HG02884 (cell line): ENCODE data around the gene IL17RD.

ENCODE experiments used
- ATAC-seq: cut with Tn5 transposase; IDR thresholded peaks from one replicate; pipeline ENCODE4 v1.9.1; 2021; ENCODE audit warnings: mild to moderate bottlenecking, moderate library complexity; ENCODE audit not compliant: unreplicated experiment

The IL17RD gene

DNA sequence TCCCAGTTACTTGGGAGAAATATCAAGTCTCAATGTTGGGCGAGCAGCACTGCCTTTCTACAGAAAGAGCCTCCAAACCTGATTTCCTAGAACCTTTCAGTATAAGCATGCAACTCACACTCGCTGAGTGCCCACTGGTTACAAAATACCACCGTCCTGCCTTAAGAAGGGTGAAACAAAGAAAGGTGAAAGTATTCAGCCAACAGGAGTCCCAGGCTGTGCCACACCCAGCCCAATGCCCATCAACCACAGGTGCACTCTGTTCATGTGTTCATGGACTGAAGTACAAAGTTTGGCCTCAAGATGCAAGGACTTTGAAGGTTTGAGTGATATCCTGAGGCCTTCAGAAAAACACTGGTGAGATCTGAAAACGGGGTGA lies 34.0 kb downstream of the IL17RD start:
- ATAC-seq, result no peak

GRCh38 chr3:57130571-57131209 lies 34.5 kb downstream of the IL17RD start:
- ATAC-seq, result no peak

- no peak for ATAC-seq
These were observed 36.1 kb downstream of the IL17RD start for GRCh38 chr3:57128826-57129667.

GRCh38 chr3:57127891-57128518 lies 37.1 kb downstream of the IL17RD start:
- ATAC-seq, result no peak

DNA sequence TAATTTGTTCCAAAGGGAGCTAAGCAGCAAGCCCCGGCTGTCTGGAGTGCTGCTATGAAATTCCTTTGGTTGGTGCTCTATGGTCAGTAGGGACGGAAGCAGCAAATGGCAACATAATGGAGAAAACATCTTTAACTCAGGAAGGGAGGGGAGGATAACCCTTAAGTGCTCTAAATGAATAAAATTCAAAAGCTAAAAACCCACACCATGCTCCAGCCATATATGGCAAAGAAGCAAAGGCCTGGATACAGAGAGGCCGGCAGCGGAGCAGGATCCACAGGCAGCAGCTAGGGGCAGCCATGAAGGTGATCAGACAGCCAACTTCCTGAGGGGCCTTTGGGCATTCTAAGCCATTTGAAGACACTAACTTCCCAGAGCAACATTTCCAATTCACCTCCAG lies 38.9 kb downstream of the IL17RD start:
- ATAC-seq, result no peak

DNA sequence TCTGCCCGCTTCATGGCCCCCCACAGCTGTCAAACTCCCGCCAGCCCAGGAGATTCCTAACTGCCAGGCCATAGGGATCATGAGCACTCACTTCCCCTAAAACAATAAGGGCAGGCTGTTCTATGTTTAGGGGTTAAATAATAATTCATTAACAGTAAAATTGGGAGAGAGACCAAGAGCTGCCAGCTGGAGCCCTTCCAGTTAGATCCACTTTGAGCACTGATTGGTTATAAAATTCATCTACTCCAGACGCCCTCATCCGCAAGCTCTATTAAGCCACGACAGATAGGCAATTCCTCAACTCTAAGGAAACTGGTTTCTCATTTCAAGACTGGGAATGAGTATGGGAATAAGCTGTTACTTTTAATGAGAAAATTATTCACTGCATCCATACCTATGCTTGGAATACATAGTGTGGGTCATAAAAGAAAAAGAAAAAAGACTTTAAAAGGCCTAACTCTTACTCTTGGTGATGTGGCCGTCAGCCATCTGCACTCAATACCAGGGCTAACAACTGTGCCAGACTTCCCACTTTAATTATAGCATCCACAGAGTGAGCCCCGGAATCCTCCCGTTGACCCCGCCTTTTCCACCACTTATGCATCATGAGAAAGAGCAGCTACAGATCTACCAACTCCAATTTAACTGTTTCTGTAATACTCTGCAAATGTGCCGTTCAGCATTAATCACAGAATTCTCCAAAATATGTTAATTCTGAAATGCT lies 44.5 kb downstream of the IL17RD start:
- ATAC-seq, result no peak

GRCh38 chr3:57120040-57120439 lies 45.1 kb downstream of the IL17RD start:
- no peak for ATAC-seq

DNA sequence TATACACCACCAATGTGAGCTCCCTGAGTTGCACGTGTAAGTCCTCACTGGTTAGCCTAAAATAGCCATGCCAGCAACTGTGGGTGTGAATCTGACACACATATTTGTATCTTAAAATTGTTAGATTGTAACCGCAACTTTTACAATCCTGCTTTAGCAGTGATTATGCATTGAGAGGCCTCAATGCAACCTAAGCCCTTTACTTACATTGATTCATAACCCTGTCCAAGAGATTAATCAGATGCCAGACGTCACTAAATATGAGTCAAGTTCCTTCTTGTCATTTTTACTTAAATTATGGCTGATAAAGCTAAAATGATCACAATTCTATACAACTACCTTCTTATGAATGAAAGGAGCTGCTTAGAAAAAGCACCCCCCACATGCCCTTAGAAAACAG lies 46.9 kb downstream of the IL17RD start:
- no peak for ATAC-seq

GRCh38 chr3:57116501-57116900 lies 48.7 kb downstream of the IL17RD start:
- no peak for ATAC-seq

- ATAC-seq, result no peak
These were observed 52.9 kb downstream of the IL17RD start for GRCh38 chr3:57112206-57112605.

GRCh38 chr3:57110798-57111197 lies 54.4 kb downstream of the IL17RD start:
- no peak for ATAC-seq

DNA sequence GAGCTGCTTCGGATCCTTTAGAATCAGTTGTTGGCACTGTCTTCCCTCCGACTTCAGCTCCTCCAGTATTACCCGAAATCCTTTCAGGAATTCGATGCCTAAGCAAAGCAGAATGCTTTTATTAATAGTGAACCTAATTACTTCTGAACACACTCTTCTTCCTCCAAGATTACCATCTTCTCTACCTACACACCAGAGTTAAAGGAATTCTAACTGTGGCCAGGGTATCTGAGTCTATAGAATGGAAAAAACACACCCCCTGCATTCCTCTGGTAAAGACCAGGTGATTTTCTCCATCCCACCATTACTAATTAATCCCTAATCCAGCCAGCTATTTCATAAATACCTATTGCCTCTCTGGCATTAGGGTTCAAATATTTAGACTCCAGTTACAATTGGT lies 54.9 kb downstream of the IL17RD start:
- no peak for ATAC-seq

- no peak for ATAC-seq
These were observed 55.5 kb downstream of the IL17RD start for GRCh38 chr3:57109437-57110199.

DNA sequence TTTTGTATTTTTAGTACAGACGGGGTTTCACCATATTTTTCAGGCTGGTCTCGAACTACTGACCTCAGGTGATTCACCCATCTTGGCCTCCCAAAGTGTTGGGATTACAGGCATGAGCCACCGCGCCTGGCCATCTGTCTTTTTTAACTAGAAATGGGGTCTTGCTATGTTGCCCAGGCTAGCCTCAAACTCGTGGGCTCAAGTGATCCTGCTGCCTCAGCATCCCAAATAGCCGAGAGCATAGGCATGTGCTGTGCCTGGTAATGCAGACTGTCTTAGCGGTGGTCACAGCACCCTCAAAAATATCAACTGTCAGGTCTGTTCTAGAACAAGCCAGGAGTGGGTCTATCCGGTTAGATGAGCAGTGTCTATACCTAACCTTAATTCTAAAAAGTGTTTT lies 56.5 kb downstream of the IL17RD start:
- ATAC-seq, result no peak

DNA sequence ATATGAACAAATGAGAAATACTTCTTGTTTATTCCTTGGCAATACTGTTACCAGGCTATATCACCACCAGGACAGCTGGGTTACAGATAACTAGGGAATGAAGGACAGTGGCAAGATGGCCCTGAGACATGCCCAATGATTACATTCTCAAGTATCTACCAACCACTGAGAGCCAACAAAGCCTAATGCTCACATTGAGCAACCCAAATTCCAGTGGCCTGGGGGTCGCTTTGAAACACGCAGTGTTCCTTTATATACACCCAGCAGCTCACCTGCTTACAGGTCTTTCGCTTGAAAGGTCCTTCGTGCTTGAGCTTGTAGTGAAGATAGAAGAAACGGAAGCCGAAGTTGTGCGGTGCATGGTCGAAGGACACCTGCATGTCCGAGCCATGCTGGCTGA lies 59.6 kb downstream of the IL17RD start:
- no peak for ATAC-seq

GRCh38 chr3:57100046-57100695 lies 65.0 kb downstream of the IL17RD start:
- peak; percentile 45 for ATAC-seq

- ATAC-seq, result no peak
These were observed 66.5 kb downstream of the IL17RD start for GRCh38 chr3:57098418-57099310.

GRCh38 chr3:57097536-57097935 lies 67.6 kb downstream of the IL17RD start:
- ATAC-seq, result no peak

DNA sequence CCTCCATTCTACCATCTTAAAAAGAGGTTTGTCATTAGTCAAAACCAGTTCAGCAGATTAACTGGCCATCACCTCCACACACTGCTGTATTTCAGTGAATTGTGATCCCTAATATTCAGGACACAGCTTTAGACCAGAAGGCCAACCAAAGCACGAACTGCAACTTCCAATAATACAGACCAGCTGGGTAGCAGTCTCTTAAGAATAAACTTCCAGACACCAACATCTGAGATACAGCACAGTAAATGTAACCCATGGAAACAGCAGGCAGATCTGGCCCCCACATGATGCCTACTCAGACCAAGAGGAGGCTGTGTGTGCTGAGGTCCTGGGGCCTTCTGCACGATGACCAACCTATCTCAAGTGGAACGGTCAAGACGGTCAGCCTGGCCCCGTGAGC lies 69.8 kb downstream of the IL17RD start:
- no peak for ATAC-seq
